HEK293T (cell line): ENCODE data around the gene SLC16A12.

ENCODE experiments used
- ARNT ChIP-seq: fragments of 450-650 bp; IDR thresholded peaks from 2 replicates; pipeline ENCODE4 v1.6.1; 2017; ENCODE audit warnings: mild to moderate bottlenecking
- BHLHE40 ChIP-seq: fragments of 450-650 bp; IDR thresholded peaks from 2 replicates; pipeline ENCODE4 v1.6.1; 2016; ENCODE audit warnings: mild to moderate bottlenecking, moderate library complexity, borderline replicate concordance
- CTBP1 ChIP-seq: fragments of 450-650 bp; IDR thresholded peaks from 2 replicates; pipeline ENCODE4 v1.6.1; 2016; ENCODE audit warnings: borderline replicate concordance
- FOXK2 ChIP-seq: fragments of 450-650 bp; IDR thresholded peaks from 2 replicates; pipeline ENCODE4 v1.6.1; 2016; ENCODE audit warnings: mild to moderate bottlenecking
- FOXM1 ChIP-seq: fragments of 450-650 bp; IDR thresholded peaks from 2 replicates; pipeline ENCODE4 v1.6.1; 2017; ENCODE audit warnings: mild to moderate bottlenecking, borderline replicate concordance
- HDGF ChIP-seq: fragments of 450-650 bp; IDR thresholded peaks from 2 replicates; pipeline ENCODE4 v1.6.1; 2017; ENCODE audit warnings: antibody characterized with exemption, borderline replicate concordance
- L3MBTL2 ChIP-seq: fragments of 450-650 bp; conservative IDR thresholded peaks from 2 replicates; pipeline ENCODE4 v1.6.1; 2016; ENCODE audit warnings: mild to moderate bottlenecking
- LEF1 ChIP-seq: fragments of 450-650 bp; IDR thresholded peaks from 2 replicates; pipeline ENCODE4 v1.6.1; 2017; ENCODE audit warnings: mild to moderate bottlenecking, borderline replicate concordance
- PKNOX1 ChIP-seq: fragments of 450-650 bp; IDR thresholded peaks from 2 replicates; pipeline ENCODE4 v1.6.1; 2016
- SP1 ChIP-seq: fragments of 450-650 bp; IDR thresholded peaks from 2 replicates; pipeline ENCODE4 v1.6.1; 2017
- SUZ12 ChIP-seq: fragments of 450-650 bp; IDR thresholded peaks from 2 replicates; pipeline ENCODE4 v1.6.1; 2016; ENCODE audit warnings: mild to moderate bottlenecking
- TARDBP ChIP-seq: fragments of 450-650 bp; IDR thresholded peaks from 2 replicates; pipeline ENCODE4 v1.6.1; 2016
- ZNF384 ChIP-seq: fragments of 450-650 bp; IDR thresholded peaks from 2 replicates; pipeline ENCODE4 v1.6.1; 2016

GRCh38 chr10:89525556-89525955 is 9.8 kb downstream of the SLC16A12 start:
- TF ChIP-seq FOXK2, result no peak
- no peak for TF ChIP-seq ZNF384
- no peak for TF ChIP-seq SP1
- no peak for TF ChIP-seq FOXM1
- TF ChIP-seq SUZ12, result no peak
- no peak for TF ChIP-seq HDGF
- no peak for TF ChIP-seq CTBP1
- TF ChIP-seq TARDBP, result no peak
- TF ChIP-seq PKNOX1, result no peak
- TF ChIP-seq LEF1, result no peak
- no peak for TF ChIP-seq ARNT
- TF ChIP-seq BHLHE40, result no peak
- TF ChIP-seq L3MBTL2, result no peak
